GM12891 (cell line): ENCODE data around the gene ADGRV1.

Experiments
- POLR2A ChIP-seq: IDR thresholded peaks from 2 replicates; pipeline ENCODE4 v1.6.1; 2011; ENCODE audit warnings: low read depth, low read length, control low read depth
- POLR2AphosphoS5 ChIP-seq: IDR thresholded peaks from 2 replicates; pipeline ENCODE4 v1.6.1; 2011; ENCODE audit warnings: low read depth, low read length, control low read depth
- TAF1 ChIP-seq: IDR thresholded peaks from 2 replicates; pipeline ENCODE4 v1.6.1; 2011; ENCODE audit warnings: low read depth, low read length, control low read depth

DNA sequence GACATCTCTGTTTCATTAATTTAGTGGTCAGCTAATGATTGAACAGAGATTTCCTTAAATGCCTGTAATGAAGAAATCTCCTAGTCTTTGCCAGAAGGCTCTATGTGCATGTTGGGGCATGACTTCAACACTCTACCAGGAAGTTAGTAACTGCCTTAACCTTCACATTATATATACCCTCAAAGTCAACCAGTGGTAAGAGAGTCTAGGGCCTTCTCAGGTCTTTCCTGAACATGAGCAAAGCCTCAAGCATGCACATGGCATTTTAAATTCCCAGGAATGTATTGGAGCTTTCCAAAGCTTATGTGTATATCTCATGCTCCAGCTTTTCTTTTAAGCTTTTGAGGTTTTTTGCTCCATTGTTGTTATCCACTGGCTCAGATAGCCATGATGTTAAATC, 436.2 kb downstream of the ADGRV1 start:
- TF ChIP-seq POLR2A = no peak
- no peak for TF ChIP-seq TAF1
- TF ChIP-seq POLR2AphosphoS5 = no peak
